Cardiac fibroblast (primary cell): ENCODE results near the gene RNASEH2A.

Source experiments
- DNase-seq, 2 donors: peaks; one replicate each; pipeline versions ENCODE4 v3.0.0 to v3.0.0-alpha.2; 2010; ENCODE audit warnings: low read depth in 2 of 2
- H3K4me3 ChIP-seq, 2 donors: replicated peaks in 1 of 2; 1 replicate in 1 of 2; 2 replicates in 1 of 2; pipeline ENCODE4 v1.5.1; 2011; ENCODE audit warnings: low read depth in 2 of 2, low read length in 2 of 2, mild to moderate bottlenecking in 2 of 2, moderate library complexity in 1 of 2
- CTCF ChIP-seq: IDR thresholded peaks from one replicate; pipeline ENCODE4 v1.5.1; 2011; ENCODE audit warnings: low read depth, mild to moderate bottlenecking, low read length, inconsistent platforms

The RNASEH2A gene

GRCh38 chr19:12792853-12793289 lies 13.5 kb upstream of the RNASEH2A start:
- no peak for TF ChIP-seq CTCF
- DNase-seq = peak in 1 of 2 donors; percentile 25
- H3K4me3 ChIP-seq = peak overlapping the region; percentile 91 to 98

- H3K4me3 ChIP-seq = peak overlapping the region; percentile 91 to 98
- peak; percentile 95 to 97 for DNase-seq
- no peak for TF ChIP-seq CTCF
Measured at GRCh38 chr19:12793290-12794195, 12.8 kb upstream of the RNASEH2A start.

GRCh38 chr19:12794196-12794941 lies 12.0 kb upstream of the RNASEH2A start:
- TF ChIP-seq CTCF = no peak
- peak overlapping the region; percentile 32 to 98 for H3K4me3 ChIP-seq
- DNase-seq = peak; percentile 65 to 80

GRCh38 chr19:12794971-12795381 lies 11.4 kb upstream of the RNASEH2A start:
- no peak for TF ChIP-seq CTCF
- peak; percentile 26 to 59 for DNase-seq
- H3K4me3 ChIP-seq = no peak overlapping the region

GRCh38 chr19:12796146-12797071 lies 10.0 kb upstream of the RNASEH2A start:
- H3K4me3 ChIP-seq = no peak overlapping the region

More at GRCh38 chr19:12796146-12797071, 10.0 kb upstream of the RNASEH2A start:
- peak; percentile 88 for DNase-seq
- peak; percentile 91 for TF ChIP-seq CTCF
